GM21390 (cell line): ENCODE data around the gene XRCC4.
"Not testable (repeated sequence)": the region's sequence is repeated elsewhere in the genome, so short reads cannot be mapped to it uniquely, and the experiment has no call there.

Experiments used
- ATAC-seq: cut with Tn5 transposase; IDR thresholded peaks from one replicate; pipeline ENCODE4 v1.9.1; 2021; ENCODE audit not compliant: unreplicated experiment

Gene XRCC4

GRCh38 chr5:83115816-83116215 lies 38.5 kb downstream of the XRCC4 start:
- no peak for ATAC-seq

GRCh38 chr5:83118471-83118870 lies 41.1 kb downstream of the XRCC4 start:
- ATAC-seq = no peak

GRCh38 chr5:83118976-83119375 lies 41.6 kb downstream of the XRCC4 start:
- no peak for ATAC-seq

- ATAC-seq = no peak
These were observed 47.2 kb downstream of the XRCC4 start for GRCh38 chr5:83124593-83124992.

- no peak for ATAC-seq
These were observed 48.2 kb downstream of the XRCC4 start for GRCh38 chr5:83125560-83125959.

DNA sequence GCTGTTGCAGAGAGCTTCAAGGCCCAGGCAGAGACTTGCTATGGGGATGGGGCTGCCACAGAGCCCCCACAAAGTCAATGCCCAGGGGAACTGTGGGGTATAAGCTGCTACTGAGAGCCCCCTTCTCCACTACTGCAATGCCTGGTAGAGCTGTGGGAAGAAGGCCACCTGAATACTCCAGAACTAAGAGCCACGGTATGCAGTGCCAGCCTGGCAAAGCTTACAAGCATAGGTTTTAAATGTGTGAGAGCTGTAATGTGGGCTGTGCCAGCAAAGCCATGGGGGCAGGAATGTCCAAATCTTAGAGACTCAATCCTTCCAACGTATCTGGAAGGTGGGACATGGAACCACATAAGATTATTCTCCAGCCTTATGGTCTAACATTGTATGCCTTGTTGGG lies 49.2 kb downstream of the XRCC4 start:
- ATAC-seq = no peak

DNA sequence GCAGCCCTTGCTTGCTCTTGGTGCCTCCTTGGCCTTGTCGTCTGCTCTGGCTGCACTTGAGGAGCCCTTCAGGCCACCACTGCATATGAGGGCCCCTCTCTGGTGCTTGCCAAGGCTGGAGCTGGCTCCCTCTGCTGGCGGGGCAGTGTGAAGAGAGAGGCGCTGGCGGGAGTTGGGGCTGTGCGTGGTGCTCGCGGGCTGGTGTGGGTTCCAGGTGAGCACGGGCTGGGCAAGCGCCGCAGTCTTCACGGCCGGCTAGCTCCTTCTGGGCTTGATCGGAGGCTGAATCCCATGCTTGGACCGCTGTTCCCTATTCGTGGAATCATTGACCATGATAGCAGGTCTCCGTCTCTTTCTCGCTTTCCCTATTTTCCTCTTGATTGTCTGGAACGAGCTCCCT lies 56.5 kb downstream of the XRCC4 start:
- ATAC-seq = no peak

DNA sequence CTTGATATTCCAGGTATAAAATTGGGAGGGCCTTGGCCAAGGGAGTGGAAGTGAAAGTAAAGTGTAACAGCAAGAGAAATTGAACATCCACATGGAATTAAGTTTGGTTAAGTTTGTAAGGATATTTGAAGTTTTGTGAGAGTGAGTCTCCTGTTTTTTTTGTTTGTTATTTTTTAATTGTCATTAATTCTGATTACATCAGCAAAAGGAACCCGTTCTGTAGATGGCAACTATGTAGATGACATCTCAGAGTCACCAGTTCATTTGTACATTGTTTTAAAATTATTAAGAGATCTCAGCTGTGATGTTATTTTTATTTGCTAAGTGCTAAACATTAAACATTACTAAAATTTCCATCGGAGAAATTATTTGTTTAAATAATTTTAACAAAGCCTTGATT lies 65.2 kb downstream of the XRCC4 start:
- ATAC-seq = no peak

GRCh38 chr5:83145241-83145640 lies 67.9 kb downstream of the XRCC4 start:
- no peak for ATAC-seq

GRCh38 chr5:83145882-83146331 lies 68.6 kb downstream of the XRCC4 start:
- no peak for ATAC-seq

DNA sequence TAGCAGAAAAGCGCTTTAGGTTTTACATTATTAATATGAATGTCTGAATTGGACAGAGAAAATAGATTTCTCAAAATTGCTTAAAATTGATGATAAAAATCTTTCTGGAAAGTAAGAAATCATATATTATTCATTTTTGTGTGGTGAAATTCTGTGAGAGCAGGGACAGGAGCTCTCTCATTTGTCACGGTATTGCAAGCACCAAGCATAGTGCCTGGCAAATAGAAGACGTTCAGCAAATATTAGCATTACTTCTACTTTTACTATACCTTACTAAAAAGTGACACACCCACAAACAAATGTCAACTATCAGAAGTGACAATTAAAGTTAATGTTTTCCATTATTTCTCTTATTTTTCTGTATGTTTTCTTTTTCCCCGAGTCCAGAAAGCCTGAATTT lies 69.1 kb downstream of the XRCC4 start:
- ATAC-seq = no peak

GRCh38 chr5:83147593-83147992 lies 70.2 kb downstream of the XRCC4 start:
- ATAC-seq = no peak

DNA sequence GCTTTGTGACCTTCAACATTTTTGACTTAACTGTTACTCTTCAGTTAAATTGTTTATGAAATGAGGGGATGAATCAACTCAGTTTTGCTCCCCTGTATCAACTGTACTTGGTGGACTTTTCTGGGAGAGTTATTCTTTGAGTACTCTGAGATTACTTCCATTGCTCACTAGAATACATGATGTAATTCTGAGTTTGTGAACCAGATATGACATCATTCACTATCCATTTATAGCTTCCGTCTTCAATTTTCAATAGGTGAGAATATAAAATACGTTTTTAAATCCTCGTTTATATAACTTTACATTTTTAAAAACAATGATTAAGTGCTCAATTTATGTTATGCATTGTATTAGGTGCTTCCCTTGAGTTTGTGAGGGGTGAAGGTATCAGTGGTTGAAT lies 71.0 kb downstream of the XRCC4 start:
- ATAC-seq = no peak

GRCh38 chr5:83149671-83150070 lies 72.3 kb downstream of the XRCC4 start:
- no peak for ATAC-seq

GRCh38 chr5:83151821-83152220 lies 74.5 kb downstream of the XRCC4 start:
- ATAC-seq = no peak

- ATAC-seq = not testable (repeated sequence)
These were observed 75.6 kb downstream of the XRCC4 start for GRCh38 chr5:83152996-83153395.

GRCh38 chr5:83156001-83156400 lies 78.7 kb downstream of the XRCC4 start:
- ATAC-seq = no peak

GRCh38 chr5:83157163-83157562 lies 79.8 kb downstream of the XRCC4 start:
- no peak for ATAC-seq

DNA sequence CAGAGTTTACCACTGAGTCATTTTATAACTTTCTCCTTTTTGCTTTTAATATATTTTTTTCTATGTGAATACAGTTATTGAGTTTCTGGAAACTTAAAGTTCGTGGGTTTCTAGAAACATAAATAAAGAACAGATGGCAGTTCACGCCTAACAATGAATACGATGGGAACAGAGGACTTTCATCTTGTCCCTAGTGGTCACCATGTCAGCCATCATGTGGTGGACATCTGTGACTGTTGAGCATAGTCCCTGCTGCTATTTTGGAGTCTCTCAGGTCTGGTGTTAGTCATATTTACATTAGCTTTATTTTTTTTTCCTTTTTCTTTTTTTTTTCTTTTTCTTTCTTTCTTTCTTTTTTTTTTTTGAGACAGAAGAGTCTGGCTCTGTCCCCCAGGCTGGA lies 85.3 kb downstream of the XRCC4 start:
- ATAC-seq = no peak

- no peak for ATAC-seq
These were observed 90.2 kb downstream of the XRCC4 start for GRCh38 chr5:83167538-83167937.

GRCh38 chr5:83169571-83170337 lies 92.4 kb downstream of the XRCC4 start:
- ATAC-seq = no peak

DNA sequence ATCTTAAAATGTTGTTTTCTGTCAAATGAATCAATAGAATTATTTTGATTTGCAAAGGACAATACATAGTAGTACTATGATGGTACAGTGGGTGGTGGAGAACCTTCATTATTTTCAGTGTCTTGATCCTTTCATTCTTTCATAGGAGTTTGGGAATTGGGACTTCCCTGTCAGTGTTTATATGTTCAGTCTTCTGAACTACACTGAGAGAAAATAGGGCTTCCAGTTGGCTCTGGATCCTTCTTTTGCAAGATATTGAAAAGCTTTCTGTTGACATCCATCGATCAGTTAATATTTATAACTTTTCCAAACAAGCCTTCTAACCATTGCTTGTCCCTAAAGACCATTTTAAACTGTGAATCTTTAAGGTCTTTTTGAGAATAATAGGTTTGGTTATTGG lies 94.7 kb downstream of the XRCC4 start:
- ATAC-seq = no peak

DNA sequence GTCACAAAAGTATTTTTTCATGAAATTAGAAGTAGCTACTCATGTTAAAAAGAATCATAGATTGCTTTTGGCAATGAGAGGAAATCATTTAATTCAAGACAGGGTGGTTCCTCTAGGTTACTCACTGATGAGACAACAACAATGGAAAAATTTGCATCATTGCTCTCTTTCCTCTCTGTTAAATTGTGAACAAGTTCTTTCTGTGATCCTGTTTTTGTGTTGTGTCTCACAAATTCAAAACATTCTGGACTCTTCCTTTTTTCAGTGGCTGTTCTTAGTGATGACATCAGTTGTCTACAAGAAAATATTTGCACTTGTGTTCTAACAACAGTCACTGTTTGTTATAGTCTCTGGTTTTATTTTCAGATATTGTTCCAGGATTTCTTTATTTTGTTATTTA lies 95.3 kb downstream of the XRCC4 start:
- no peak for ATAC-seq
